GM23338 (cell line): ENCODE data around the gene IL12A. TPM values are rescaled to one million over a fixed set of nuclear protein-coding genes. Genes with fewer than 3 reads are reported as not detected.

ENCODE experiments used
- ATAC-seq: fragments of 200-7000 bp; cut with Tn5 transposase; 3 replicates; pipeline ENCODE4 v1.9.1; 2020
- DNase-seq: peaks from one replicate; pipeline ENCODE4 v3.0.0-alpha.2; 2015; ENCODE audit warnings: low spot score
- H2AFZ ChIP-seq: fragments of 200-600 bp; sonication (generic); 2 replicates; pipeline ENCODE4 v1.8.0; 2016; ENCODE audit warnings: antibody characterized with exemption, mild to moderate bottlenecking, moderate library complexity
- H3F3A ChIP-seq: fragments of 200-600 bp; sonication (generic); replicated peaks from 2 replicates; pipeline ENCODE4 v1.8.0; 2017; ENCODE audit warnings: antibody characterized with exemption, mixed run types, low read depth
- H3K27ac ChIP-seq: fragments of 200-600 bp; sonication (generic); 2 replicates; pipeline ENCODE4 v1.6.1; 2016; ENCODE audit warnings: low read depth
- H3K27me3 ChIP-seq: fragments of 200-600 bp; sonication (generic); 2 replicates; pipeline ENCODE4 v1.8.0; 2016; ENCODE audit warnings: mild to moderate bottlenecking, mixed run types, moderate library complexity; ENCODE audit not compliant: insufficient read depth
- H3K36me3 ChIP-seq: fragments of 200-600 bp; sonication (generic); 2 replicates; pipeline ENCODE4 v1.8.0; 2016; ENCODE audit warnings: mild to moderate bottlenecking; ENCODE audit not compliant: insufficient read depth
- H3K4me1 ChIP-seq: fragments of 200-600 bp; sonication (generic); 2 replicates; pipeline ENCODE4 v1.8.0; 2016; ENCODE audit warnings: mild to moderate bottlenecking, moderate library complexity; ENCODE audit not compliant: insufficient read depth
- H3K4me2 ChIP-seq: fragments of 200-600 bp; sonication (generic); 2 replicates; pipeline ENCODE4 v1.7.1; 2017; ENCODE audit warnings: mixed run types
- H3K4me3 ChIP-seq: fragments of 200-600 bp; sonication (generic); 2 replicates; pipeline ENCODE4 v1.6.1; 2016; ENCODE audit warnings: mixed run types
- H3K79me2 ChIP-seq: fragments of 200-600 bp; sonication (generic); replicated peaks from 2 replicates; pipeline ENCODE4 v1.8.0; 2017; ENCODE audit warnings: mild to moderate bottlenecking; ENCODE audit not compliant: insufficient read depth
- H3K9me2 ChIP-seq: fragments of 200-600 bp; sonication (generic); 2 replicates; pipeline ENCODE4 v1.8.0; 2017; ENCODE audit not compliant: insufficient read depth
- H4K20me1 ChIP-seq: fragments of 200-600 bp; sonication (generic); replicated peaks from 2 replicates; pipeline ENCODE4 v1.8.0; 2017; ENCODE audit warnings: mild to moderate bottlenecking; ENCODE audit not compliant: insufficient read depth
- H3K27ac Mint-ChIP-seq: 2 replicates; pipeline ENCODE4 v1.8.0; 2020; ENCODE audit warnings: inconsistent platforms, mild to moderate bottlenecking, moderate library complexity, mixed read lengths
- H3K27me3 Mint-ChIP-seq: 3 replicates; pipeline ENCODE4 v1.8.0; 2022; ENCODE audit warnings: low read depth, mild to moderate bottlenecking, moderate library complexity, mixed read lengths, inconsistent platforms; ENCODE audit not compliant: insufficient read depth, poor library complexity
- H3K36me3 Mint-ChIP-seq: 3 replicates; pipeline ENCODE4 v1.8.0; 2021; ENCODE audit warnings: low read depth, mild to moderate bottlenecking, inconsistent platforms, moderate library complexity, mixed read lengths
- H3K4me1 Mint-ChIP-seq: 3 replicates; pipeline ENCODE4 v1.8.0; 2020; ENCODE audit warnings: mild to moderate bottlenecking, inconsistent platforms, mixed read lengths
- H3K4me3 Mint-ChIP-seq: 3 replicates; pipeline ENCODE4 v1.8.0; 2021; ENCODE audit warnings: moderate library complexity, mild to moderate bottlenecking, inconsistent platforms, mixed read lengths
- H3K9me3 Mint-ChIP-seq: 3 replicates; pipeline ENCODE4 v1.8.0; 2020; ENCODE audit warnings: moderate library complexity, mild to moderate bottlenecking, inconsistent platforms, mixed read lengths
- CREB1 ChIP-seq: fragments of 250-450 bp; sonication (Bioruptor Pico); IDR thresholded peaks from 2 replicates; pipeline ENCODE4 v1.5.0; 2020; ENCODE audit warnings: low read depth, mild to moderate bottlenecking, moderate library complexity
- EZH2 ChIP-seq: fragments of 200-600 bp; sonication (generic); IDR thresholded peaks from one replicate; pipeline ENCODE4 v1.8.0; 2017; ENCODE audit warnings: antibody characterized with exemption, mild to moderate bottlenecking, low read depth; ENCODE audit not compliant: unreplicated experiment
- EZH2phosphoT487 ChIP-seq: fragments of 200-600 bp; sonication (generic); IDR thresholded peaks from one replicate; pipeline ENCODE4 v1.8.1; 2018; ENCODE audit warnings: antibody characterized with exemption; ENCODE audit not compliant: unreplicated experiment
- JUNB ChIP-seq: IDR thresholded peaks from one replicate; pipeline ENCODE4 v1.6.1; 2016; ENCODE audit warnings: antibody characterized with exemption; ENCODE audit not compliant: unreplicated experiment
- NANOG ChIP-seq: IDR thresholded peaks from 2 replicates; pipeline ENCODE4 v1.6.1; 2016; ENCODE audit warnings: antibody characterized with exemption, borderline replicate concordance
- POLR2AphosphoS5 ChIP-seq: IDR thresholded peaks from 2 replicates; pipeline ENCODE4 v1.6.1; 2016; ENCODE audit warnings: antibody characterized with exemption, low read depth
- STAT1 ChIP-seq: IDR thresholded peaks from one replicate; pipeline ENCODE4 v1.6.1; 2016; ENCODE audit warnings: antibody characterized with exemption; ENCODE audit not compliant: unreplicated experiment
- ZNF114 ChIP-seq: fragments of 250-450 bp; sonication (Bioruptor Pico); IDR thresholded peaks from 2 replicates; pipeline ENCODE4 v1.5.0; 2020; ENCODE audit warnings: mild to moderate bottlenecking, moderate library complexity
- ZNF331 ChIP-seq: fragments of 250-450 bp; sonication (Bioruptor Pico); IDR thresholded peaks from 2 replicates; pipeline ENCODE4 v1.5.0; 2020; ENCODE audit warnings: low read depth, mild to moderate bottlenecking, moderate library complexity
- polyA plus RNA-seq: library from polyadenylated mRNA; unstranded; fragments of >200 nt; fragmentation: Nextera tagmentation; extraction: Ambion mirVana; gene quantifications from 2 replicates; pipeline ENCODE4 v1.2.1, GENCODE V29; 2016
- total RNA-seq: library from RNA; depleted of rRNA; stranded (reverse); fragments of >200 nt; shearing (Covaris generic); gene quantifications from 2 replicates; pipeline ENCODE4 v1.2.3, GENCODE V29; 2014
- TF ChIP-seq, protein P1 (sequence below): fragments of 250-450 bp; sonication (Bioruptor Pico); IDR thresholded peaks from 2 replicates; pipeline ENCODE4 v1.5.0; 2020; ENCODE audit warnings: mild to moderate bottlenecking, moderate library complexity
- TF ChIP-seq, protein P2 (sequence below), 2 experiments: fragments of 200-600 bp in 1 of 2; sonication (generic) in 1 of 2; conservative IDR thresholded peaks; 2 replicates each; pipeline versions ENCODE4 v1.5.1 to v1.6.1; 2016 to 2017; ENCODE audit warnings: antibody characterized with exemption in 2 of 2, low read depth in 2 of 2, mild to moderate bottlenecking in 2 of 2, moderate library complexity in 1 of 2
- TF ChIP-seq, protein P3 (sequence below): IDR thresholded peaks from 2 replicates; pipeline ENCODE4 v1.6.1; 2016; ENCODE audit warnings: antibody characterized with exemption
- TF ChIP-seq, protein P4 (sequence below): IDR thresholded peaks from one replicate; pipeline ENCODE4 v1.6.1; 2018; ENCODE audit warnings: antibody characterized with exemption; ENCODE audit not compliant: unreplicated experiment

The IL12A gene
- total and polyA plus RNA-seq, 2 experiments from 2014 or later = 0.69 to 1.3 TPM

DNA sequence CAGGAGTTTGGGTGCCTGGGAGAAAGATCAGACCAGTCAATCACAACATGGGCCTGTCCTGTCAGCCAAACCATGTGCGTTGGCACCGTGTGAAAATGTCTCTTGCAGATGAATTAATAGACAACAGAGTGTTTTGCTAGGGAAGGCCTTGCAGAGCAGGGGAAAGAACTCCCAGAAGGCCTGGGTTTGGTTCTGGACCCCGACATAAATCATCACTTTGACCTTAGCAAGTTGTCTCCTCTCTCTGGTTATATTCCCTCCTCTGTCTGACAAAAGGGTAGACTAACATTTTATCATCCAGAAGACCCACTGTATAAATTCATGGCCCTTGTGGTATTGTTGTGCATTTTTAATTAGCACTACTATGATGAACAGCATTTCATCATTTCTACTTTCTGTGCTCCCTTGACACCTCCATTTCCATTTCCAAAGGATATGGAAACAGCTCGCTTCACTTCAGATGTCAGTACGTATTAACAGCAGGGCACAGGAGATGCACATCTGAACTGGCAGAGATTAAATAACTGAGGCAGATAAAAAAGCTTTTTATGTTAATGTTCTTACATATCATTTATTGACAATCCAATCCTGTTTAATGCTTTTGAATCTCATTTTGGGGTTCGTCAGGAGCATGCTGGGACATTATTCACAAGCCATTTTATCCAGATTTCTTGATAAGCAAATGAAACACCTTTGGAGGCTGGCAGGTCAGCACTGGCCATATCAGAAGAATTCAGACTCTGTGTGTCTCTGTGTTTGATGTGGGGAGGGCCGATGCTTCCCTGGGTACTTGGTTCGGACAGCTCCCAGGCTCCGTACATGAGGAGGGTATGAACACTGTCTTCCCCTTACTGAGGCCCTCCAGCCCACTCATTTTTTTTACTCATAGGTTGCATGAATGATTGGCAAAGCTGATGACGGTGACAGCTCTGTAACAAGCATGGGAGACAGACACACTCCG lies 28.2 kb upstream of the IL12A start:
- Histone ChIP-seq H3K9me2 (no peaks in the 10 kb centered on the region), H4K20me1 (no peaks in the 10 kb centered on the region), H3K4me3 (no peak overlapping the region), H3F3A (no peaks in the 10 kb centered on the region), H3K27me3 (no peaks in the 10 kb centered on the region), H2AFZ (no peak overlapping the region), H3K79me2 (no peaks in the 10 kb centered on the region), H3K36me3 (no peaks in the 10 kb centered on the region), H3K4me1 (no peaks in the 10 kb centered on the region), H3K27ac (no peak overlapping the region), H3K4me2 (no peak overlapping the region)
- ATAC-seq (no peak), DNase-seq (no peak)
- TF ChIP-seq ZNF114 = no peak
- no peak for TF ChIP-seq CREB1 (CRISPR knock-in tag)
- TF ChIP-seq EZH2 = no peak
- TF ChIP-seq, protein P1, sequence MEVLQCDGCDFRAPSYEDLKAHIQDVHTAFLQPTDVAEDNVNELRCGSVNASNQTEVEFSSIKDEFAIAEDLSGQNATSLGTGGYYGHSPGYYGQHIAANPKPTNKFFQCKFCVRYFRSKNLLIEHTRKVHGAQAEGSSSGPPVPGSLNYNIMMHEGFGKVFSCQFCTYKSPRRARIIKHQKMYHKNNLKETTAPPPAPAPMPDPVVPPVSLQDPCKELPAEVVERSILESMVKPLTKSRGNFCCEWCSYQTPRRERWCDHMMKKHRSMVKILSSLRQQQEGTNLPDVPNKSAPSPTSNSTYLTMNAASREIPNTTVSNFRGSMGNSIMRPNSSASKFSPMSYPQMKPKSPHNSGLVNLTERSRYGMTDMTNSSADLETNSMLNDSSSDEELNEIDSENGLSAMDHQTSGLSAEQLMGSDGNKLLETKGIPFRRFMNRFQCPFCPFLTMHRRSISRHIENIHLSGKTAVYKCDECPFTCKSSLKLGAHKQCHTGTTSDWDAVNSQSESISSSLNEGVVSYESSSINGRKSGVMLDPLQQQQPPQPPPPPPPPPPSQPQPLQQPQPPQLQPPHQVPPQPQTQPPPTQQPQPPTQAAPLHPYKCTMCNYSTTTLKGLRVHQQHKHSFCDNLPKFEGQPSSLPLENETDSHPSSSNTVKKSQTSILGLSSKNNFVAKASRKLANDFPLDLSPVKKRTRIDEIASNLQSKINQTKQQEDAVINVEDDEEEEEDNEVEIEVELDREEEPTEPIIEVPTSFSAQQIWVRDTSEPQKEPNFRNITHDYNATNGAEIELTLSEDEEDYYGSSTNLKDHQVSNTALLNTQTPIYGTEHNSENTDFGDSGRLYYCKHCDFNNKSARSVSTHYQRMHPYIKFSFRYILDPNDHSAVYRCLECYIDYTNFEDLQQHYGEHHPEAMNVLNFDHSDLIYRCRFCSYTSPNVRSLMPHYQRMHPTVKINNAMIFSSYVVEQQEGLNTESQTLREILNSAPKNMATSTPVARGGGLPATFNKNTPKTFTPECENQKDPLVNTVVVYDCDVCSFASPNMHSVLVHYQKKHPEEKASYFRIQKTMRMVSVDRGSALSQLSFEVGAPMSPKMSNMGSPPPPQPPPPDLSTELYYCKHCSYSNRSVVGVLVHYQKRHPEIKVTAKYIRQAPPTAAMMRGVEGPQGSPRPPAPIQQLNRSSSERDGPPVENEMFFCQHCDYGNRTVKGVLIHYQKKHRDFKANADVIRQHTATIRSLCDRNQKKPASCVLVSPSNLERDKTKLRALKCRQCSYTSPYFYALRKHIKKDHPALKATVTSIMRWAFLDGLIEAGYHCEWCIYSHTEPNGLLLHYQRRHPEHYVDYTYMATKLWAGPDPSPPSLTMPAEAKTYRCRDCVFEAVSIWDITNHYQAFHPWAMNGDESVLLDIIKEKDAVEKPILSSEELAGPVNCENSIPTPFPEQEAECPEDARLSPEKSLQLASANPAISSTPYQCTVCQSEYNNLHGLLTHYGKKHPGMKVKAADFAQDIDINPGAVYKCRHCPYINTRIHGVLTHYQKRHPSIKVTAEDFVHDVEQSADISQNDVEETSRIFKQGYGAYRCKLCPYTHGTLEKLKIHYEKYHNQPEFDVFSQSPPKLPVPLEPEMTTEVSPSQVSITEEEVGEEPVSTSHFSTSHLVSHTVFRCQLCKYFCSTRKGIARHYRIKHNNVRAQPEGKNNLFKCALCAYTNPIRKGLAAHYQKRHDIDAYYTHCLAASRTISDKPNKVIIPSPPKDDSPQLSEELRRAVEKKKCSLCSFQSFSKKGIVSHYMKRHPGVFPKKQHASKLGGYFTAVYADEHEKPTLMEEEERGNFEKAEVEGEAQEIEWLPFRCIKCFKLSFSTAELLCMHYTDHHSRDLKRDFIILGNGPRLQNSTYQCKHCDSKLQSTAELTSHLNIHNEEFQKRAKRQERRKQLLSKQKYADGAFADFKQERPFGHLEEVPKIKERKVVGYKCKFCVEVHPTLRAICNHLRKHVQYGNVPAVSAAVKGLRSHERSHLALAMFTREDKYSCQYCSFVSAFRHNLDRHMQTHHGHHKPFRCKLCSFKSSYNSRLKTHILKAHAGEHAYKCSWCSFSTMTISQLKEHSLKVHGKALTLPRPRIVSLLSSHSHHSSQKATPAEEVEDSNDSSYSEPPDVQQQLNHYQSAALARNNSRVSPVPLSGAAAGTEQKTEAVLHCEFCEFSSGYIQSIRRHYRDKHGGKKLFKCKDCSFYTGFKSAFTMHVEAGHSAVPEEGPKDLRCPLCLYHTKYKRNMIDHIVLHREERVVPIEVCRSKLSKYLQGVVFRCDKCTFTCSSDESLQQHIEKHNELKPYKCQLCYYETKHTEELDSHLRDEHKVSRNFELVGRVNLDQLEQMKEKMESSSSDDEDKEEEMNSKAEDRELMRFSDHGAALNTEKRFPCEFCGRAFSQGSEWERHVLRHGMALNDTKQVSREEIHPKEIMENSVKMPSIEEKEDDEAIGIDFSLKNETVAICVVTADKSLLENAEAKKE = no peak
- no peak for TF ChIP-seq NANOG
- no peak for TF ChIP-seq EZH2phosphoT487
- TF ChIP-seq, protein P2, sequence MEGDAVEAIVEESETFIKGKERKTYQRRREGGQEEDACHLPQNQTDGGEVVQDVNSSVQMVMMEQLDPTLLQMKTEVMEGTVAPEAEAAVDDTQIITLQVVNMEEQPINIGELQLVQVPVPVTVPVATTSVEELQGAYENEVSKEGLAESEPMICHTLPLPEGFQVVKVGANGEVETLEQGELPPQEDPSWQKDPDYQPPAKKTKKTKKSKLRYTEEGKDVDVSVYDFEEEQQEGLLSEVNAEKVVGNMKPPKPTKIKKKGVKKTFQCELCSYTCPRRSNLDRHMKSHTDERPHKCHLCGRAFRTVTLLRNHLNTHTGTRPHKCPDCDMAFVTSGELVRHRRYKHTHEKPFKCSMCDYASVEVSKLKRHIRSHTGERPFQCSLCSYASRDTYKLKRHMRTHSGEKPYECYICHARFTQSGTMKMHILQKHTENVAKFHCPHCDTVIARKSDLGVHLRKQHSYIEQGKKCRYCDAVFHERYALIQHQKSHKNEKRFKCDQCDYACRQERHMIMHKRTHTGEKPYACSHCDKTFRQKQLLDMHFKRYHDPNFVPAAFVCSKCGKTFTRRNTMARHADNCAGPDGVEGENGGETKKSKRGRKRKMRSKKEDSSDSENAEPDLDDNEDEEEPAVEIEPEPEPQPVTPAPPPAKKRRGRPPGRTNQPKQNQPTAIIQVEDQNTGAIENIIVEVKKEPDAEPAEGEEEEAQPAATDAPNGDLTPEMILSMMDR (conservative IDR thresholded peaks at IDR 0.05; ENCODE audit: low read depth in 2 of 2) = no peak
- TF ChIP-seq, protein P3, sequence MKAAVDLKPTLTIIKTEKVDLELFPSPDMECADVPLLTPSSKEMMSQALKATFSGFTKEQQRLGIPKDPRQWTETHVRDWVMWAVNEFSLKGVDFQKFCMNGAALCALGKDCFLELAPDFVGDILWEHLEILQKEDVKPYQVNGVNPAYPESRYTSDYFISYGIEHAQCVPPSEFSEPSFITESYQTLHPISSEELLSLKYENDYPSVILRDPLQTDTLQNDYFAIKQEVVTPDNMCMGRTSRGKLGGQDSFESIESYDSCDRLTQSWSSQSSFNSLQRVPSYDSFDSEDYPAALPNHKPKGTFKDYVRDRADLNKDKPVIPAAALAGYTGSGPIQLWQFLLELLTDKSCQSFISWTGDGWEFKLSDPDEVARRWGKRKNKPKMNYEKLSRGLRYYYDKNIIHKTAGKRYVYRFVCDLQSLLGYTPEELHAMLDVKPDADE = no peak
- no peak for TF ChIP-seq POLR2AphosphoS5
- TF ChIP-seq, protein P4, sequence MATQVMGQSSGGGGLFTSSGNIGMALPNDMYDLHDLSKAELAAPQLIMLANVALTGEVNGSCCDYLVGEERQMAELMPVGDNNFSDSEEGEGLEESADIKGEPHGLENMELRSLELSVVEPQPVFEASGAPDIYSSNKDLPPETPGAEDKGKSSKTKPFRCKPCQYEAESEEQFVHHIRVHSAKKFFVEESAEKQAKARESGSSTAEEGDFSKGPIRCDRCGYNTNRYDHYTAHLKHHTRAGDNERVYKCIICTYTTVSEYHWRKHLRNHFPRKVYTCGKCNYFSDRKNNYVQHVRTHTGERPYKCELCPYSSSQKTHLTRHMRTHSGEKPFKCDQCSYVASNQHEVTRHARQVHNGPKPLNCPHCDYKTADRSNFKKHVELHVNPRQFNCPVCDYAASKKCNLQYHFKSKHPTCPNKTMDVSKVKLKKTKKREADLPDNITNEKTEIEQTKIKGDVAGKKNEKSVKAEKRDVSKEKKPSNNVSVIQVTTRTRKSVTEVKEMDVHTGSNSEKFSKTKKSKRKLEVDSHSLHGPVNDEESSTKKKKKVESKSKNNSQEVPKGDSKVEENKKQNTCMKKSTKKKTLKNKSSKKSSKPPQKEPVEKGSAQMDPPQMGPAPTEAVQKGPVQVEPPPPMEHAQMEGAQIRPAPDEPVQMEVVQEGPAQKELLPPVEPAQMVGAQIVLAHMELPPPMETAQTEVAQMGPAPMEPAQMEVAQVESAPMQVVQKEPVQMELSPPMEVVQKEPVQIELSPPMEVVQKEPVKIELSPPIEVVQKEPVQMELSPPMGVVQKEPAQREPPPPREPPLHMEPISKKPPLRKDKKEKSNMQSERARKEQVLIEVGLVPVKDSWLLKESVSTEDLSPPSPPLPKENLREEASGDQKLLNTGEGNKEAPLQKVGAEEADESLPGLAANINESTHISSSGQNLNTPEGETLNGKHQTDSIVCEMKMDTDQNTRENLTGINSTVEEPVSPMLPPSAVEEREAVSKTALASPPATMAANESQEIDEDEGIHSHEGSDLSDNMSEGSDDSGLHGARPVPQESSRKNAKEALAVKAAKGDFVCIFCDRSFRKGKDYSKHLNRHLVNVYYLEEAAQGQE = no peak
- no peak for TF ChIP-seq JUNB
- no peak for TF ChIP-seq STAT1
- TF ChIP-seq ZNF331 = no peak
- H3K36me3 Mint-ChIP-seq = no peaks in the 10 kb centered on the region
- no peaks in the 10 kb centered on the region for H3K27me3 Mint-ChIP-seq
- no peak overlapping the region for H3K4me3 Mint-ChIP-seq
- 0 out of 3 replicates have a peak, but pooled peaks cover 2% of the 10 kb centered on the region for H3K4me1 Mint-ChIP-seq
- H3K9me3 Mint-ChIP-seq = no peaks in the 10 kb centered on the region; the same call in 2 of the 3 replicates
- H3K27ac Mint-ChIP-seq = no peak overlapping the region
